Peyer's patch (tissue), 4 donors: ENCODE measurements around the gene GLTPD2. TPM values are rescaled to one million over a fixed set of nuclear protein-coding genes. Genes with fewer than 3 reads are reported as not detected.

Experiments
- DNase-seq, 3 donors: peaks; one replicate each; pipeline ENCODE4 v3.0.0-alpha.2; 2017 to 2019
- H3K27ac ChIP-seq, 4 donors: fragments of 200-600 bp; sonication (generic); one replicate each; pipeline ENCODE4 v1.5.1; 2016 to 2019
- H3K27me3 ChIP-seq, 2 donors: fragments of 200-600 bp; sonication (generic); one replicate each; pipeline ENCODE4 v1.5.1; 2019
- H3K36me3 ChIP-seq, 3 donors: fragments of 200-600 bp; sonication (generic); one replicate each; pipeline ENCODE4 v1.5.1; 2016 to 2019
- H3K4me1 ChIP-seq, 4 donors: fragments of 200-600 bp; sonication (generic); one replicate each; pipeline ENCODE4 v1.5.1; 2016 to 2019
- H3K4me3 ChIP-seq, 4 donors: fragments of 200-600 bp; sonication (generic); 1 replicate in 3 of 4; 2 replicates in 1 of 4; pipeline ENCODE4 v1.5.1; 2016 to 2019; ENCODE audit warnings: mild to moderate bottlenecking in 1 of 4
- H3K9me3 ChIP-seq, 4 donors: fragments of 200-600 bp; sonication (generic); one replicate each; pipeline ENCODE4 v1.5.1; 2016 to 2019; ENCODE audit warnings: mild to moderate bottlenecking in 1 of 4
- CTCF ChIP-seq, 6 experiments: fragments of 450-650 bp in 4 of 6; fragments of 200-600 bp in 2 of 6; sonication (generic) in 1 of 6; IDR thresholded peaks; one replicate each; pipeline ENCODE4 v1.5.1; 2017 to 2019; ENCODE audit warnings: antibody characterized with exemption in 6 of 6, mild to moderate bottlenecking in 3 of 6, moderate library complexity in 1 of 6
- POLR2A ChIP-seq, 2 donors: fragments of 450-650 bp; IDR thresholded peaks; one replicate each; pipeline ENCODE4 v1.5.1; 2017; ENCODE audit warnings: antibody characterized with exemption in 2 of 2, mild to moderate bottlenecking in 2 of 2, moderate library complexity in 2 of 2
- total RNA-seq, 4 donors: library from RNA; depleted of rRNA; stranded (reverse); fragments of >200 nt; gene quantifications; one replicate each; pipeline ENCODE4 v1.1.0, GENCODE V29; 2016

GLTPD2 gene
- total RNA-seq, 4 donors from 2014 or later: 5.4 to 28.2 (median 23.6) TPM; not detected in 1

DNA sequence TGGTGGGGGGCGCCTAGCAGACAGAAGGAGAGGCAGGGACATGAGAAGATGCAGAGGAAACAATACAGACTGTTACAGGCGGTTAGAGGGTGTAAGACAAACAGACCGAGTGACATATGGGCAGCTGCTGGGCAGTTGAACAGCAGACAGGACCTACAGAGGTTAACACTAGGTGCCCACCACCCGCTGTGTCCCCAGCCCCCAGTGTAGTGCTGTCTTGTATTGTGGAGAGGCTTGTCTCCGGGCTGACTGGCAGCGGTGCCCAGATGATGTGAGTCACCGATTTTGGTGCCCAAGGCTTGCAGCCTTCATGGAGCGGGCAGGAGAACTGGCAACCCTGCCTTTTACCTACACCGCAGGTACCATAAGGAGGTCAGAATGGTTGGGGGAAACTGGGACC lies 46.6 kb upstream of the GLTPD2 start:
- TF ChIP-seq CTCF (IDR thresholded peaks at IDR 0.05): no peak
- TF ChIP-seq POLR2A (IDR thresholded peaks at IDR 0.05): no peak
- Histone ChIP-seq H3K4me3 (no peak overlapping the region), H3K4me1 (peaks cover 0 to 13% (median 0%) of the 10 kb centered on the region in 4 donors), H3K36me3 (no peaks in the 10 kb centered on the region), H3K9me3 (no peaks in the 10 kb centered on the region), H3K27me3 (peaks cover 0 to 3% of the 10 kb centered on the region in 2 donors), H3K27ac (no peak overlapping the region)
- DNase-seq: no peak

GRCh38 chr17:4742629-4743028 lies 46.1 kb upstream of the GLTPD2 start:
- no peak overlapping the region for H3K4me3 ChIP-seq
- no peak for TF ChIP-seq POLR2A (IDR thresholded peaks at IDR 0.05)
- no peak for DNase-seq
- no peaks in the 10 kb centered on the region for H3K36me3 ChIP-seq
- H3K4me1 ChIP-seq: peaks cover 0 to 13% (median 0%) of the 10 kb centered on the region in 4 donors
- peaks cover 0 to 3% of the 10 kb centered on the region in 2 donors for H3K27me3 ChIP-seq
- no peak overlapping the region for H3K27ac ChIP-seq
- H3K9me3 ChIP-seq: no peaks in the 10 kb centered on the region

GRCh38 chr17:4743216-4743615 lies 45.5 kb upstream of the GLTPD2 start:
- H3K9me3 ChIP-seq: no peaks in the 10 kb centered on the region
- peaks cover 0 to 13% (median 0%) of the 10 kb centered on the region in 4 donors for H3K4me1 ChIP-seq
- no peaks in the 10 kb centered on the region for H3K36me3 ChIP-seq
- TF ChIP-seq POLR2A (IDR thresholded peaks at IDR 0.05) (no peak), CTCF (IDR thresholded peaks at IDR 0.05) (no peak)
- H3K4me3 ChIP-seq: no peak overlapping the region
- DNase-seq: no peak
- H3K27ac ChIP-seq: no peak overlapping the region
- H3K27me3 ChIP-seq: peaks cover 0 to 3% of the 10 kb centered on the region in 2 donors

- no peak for TF ChIP-seq POLR2A (IDR thresholded peaks at IDR 0.05)
- no peak for TF ChIP-seq CTCF (IDR thresholded peaks at IDR 0.05)
- Histone ChIP-seq H3K9me3 (no peaks in the 10 kb centered on the region), H3K27ac (no peak overlapping the region), H3K27me3 (peaks cover 0 to 3% of the 10 kb centered on the region in 2 donors), H3K4me1 (peaks cover 0 to 11% (median 0%) of the 10 kb centered on the region in 4 donors), H3K4me3 (no peak overlapping the region), H3K36me3 (no peaks in the 10 kb centered on the region)
- DNase-seq: no peak
These were observed 44.9 kb upstream of the GLTPD2 start for GRCh38 chr17:4743898-4744297.

- no peak for DNase-seq
- H3K9me3 ChIP-seq: no peaks in the 10 kb centered on the region
- H3K27ac ChIP-seq: no peak overlapping the region
- peaks cover 0 to 3% of the 10 kb centered on the region in 2 donors for H3K27me3 ChIP-seq
- H3K36me3 ChIP-seq: no peaks in the 10 kb centered on the region
- peak overlapping the region in 1 of 4 donors; percentile 5 for H3K4me3 ChIP-seq
- TF ChIP-seq CTCF (IDR thresholded peaks at IDR 0.05) (no peak), POLR2A (IDR thresholded peaks at IDR 0.05) (no peak)
- H3K4me1 ChIP-seq: peaks cover 0 to 9% (median 0%) of the 10 kb centered on the region in 4 donors
These were observed 43.5 kb upstream of the GLTPD2 start for GRCh38 chr17:4744999-4745969.

DNA sequence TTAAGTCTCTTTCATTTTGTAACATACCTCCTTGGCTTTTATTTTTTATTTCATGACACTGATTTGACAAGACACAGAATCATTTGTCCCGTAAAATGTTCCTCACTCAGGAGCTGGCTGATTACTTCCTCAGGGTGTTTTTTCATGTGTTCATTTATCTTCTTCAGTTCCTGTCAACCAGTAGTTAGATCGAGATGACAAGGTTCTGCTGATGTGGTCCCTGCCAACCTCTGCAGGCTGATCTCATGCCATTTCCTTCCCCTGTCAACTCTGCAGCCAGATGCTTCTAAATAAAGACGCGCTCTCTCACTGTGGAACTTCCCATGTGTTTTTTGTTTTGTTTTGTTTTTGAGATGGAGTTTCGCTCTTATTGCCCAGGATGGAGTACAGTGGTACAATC lies 40.9 kb upstream of the GLTPD2 start:
- TF ChIP-seq CTCF (IDR thresholded peaks at IDR 0.05) (no peak), POLR2A (IDR thresholded peaks at IDR 0.05) (no peak)
- Histone ChIP-seq H3K9me3 (no peaks in the 10 kb centered on the region), H3K36me3 (no peaks in the 10 kb centered on the region), H3K27ac (no peak overlapping the region), H3K27me3 (peaks cover 0 to 3% of the 10 kb centered on the region in 2 donors), H3K4me3 (no peak overlapping the region), H3K4me1 (peaks cover 0 to 9% (median 0%) of the 10 kb centered on the region in 4 donors)
- no peak for DNase-seq
